ENCODE results near the gene ANKRD44.
"Not testable (repeated sequence)": the region's sequence is repeated elsewhere in the genome, so short reads cannot be mapped to it uniquely, and the experiment has no call there.

Gene ANKRD44

DNA sequence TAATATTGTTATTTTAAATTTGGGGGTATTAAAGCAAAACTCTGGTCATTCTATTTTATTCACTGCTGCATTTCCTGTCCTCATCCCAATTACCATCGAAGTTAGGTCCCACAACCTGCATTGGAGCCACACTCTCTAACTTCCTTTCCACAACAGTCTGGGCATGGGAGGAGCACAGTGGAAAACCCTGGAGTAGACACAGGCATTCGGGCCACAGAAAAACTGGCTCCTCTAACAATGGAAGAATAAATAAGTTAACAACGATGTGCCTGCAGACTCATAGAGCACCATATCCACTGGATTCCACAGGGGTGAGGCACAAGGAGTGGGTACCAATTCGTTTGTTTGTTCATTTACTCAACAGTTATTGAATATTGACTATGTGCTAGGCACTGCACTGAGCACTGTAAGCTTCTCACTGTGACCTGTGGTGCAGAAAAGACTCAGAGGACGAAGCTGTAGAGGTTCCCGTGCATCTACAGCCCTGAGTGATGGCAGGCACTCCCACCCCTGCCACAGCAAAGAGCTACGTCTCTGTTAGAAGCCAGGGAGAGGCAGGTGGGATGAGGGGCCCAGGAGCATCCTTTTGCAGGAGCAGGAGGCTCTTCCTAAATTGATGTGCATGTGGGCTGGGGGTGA, 229.9 kb downstream of the ANKRD44 start:
- DNase-seq (ENCODE audit: low read depth in 1 of 2, low spot score in 1 of 2), result no peak

DNA sequence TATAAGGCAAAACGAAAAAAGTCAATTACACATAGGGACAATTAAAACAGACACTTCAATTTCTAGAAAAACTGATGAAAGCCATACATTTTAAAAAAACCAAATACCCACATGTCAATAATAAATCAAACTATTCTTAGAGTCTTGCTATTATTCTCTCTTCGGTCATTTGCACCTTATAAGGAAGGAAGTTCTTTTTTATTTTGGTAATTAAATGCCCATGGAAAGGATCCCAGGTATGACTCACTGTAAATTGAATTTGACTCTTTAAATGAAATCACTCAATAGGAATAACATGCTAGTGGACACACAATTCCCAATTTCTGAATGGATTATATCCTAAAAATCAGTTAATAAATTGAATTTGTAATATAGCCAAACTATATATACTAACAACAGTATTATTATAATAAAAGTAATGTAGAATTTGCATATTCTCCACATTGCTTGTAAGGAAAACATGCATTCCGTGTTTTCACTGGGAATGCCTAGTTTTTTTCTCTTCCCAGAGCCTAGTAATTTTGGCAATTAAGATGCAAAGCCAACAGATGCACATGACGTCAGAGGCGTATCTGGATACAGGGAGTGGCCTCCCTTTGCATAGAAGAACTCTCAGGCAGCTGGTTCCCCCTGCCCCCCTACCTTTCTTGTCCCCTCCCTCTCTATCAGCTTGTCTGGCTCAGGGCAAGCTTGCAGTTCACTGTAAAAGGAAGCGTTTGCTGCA, 230.6 kb downstream of the ANKRD44 start:
- DNase-seq (ENCODE audit: low read depth in 1 of 2, low spot score in 1 of 2), result no peak

GRCh38 chr2:197079414-197079813, 231.2 kb downstream of the ANKRD44 start:
- DNase-seq (ENCODE audit: low read depth in 1 of 2, low spot score in 1 of 2), result no peak

DNA sequence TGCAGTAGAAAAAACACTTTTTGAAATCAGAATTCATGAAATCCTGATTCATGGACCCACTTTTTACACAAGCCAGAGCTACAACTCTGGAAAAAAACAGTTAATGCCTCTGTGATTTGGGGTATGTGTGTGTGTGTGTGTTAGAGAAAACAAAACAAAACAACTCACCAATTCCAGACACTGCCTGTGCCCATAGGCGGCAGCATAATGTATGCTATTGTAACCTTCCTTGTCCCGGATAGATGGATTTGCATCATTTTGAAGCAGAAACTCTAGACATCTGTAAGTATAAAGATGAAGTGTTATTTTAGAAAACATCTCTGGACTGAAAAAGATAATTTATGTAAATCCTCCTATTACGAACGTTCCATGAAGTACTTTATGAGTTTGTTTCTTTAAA, 232.0 kb downstream of the ANKRD44 start:
- DNase-seq (ENCODE audit: low read depth in 1 of 2, low spot score in 1 of 2), result no peak

DNA sequence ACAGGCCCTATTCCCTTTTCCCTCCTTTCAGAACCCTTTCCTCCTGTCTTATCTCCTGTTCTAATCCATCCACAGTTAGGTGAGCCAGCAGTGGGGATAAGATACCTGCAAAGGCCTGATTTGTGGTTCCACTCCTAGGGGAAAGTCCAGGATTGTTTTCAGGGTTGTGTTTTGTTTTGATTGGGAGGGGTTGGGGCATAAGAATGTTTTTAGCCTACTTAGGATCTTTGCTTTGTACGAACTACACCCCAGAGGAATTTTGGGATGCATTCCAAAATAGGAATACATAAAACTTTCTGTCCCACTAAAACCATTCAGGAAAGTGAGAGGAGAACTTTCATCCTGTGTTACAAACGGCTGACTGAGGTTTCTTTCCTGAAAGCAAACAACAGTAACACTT, 233.2 kb downstream of the ANKRD44 start:
- DNase-seq (ENCODE audit: low read depth in 1 of 2, low spot score in 1 of 2), result no peak

GRCh38 chr2:197076652-197077051, 233.9 kb downstream of the ANKRD44 start:
- no peak for DNase-seq (ENCODE audit: low read depth in 1 of 2, low spot score in 1 of 2)

DNA sequence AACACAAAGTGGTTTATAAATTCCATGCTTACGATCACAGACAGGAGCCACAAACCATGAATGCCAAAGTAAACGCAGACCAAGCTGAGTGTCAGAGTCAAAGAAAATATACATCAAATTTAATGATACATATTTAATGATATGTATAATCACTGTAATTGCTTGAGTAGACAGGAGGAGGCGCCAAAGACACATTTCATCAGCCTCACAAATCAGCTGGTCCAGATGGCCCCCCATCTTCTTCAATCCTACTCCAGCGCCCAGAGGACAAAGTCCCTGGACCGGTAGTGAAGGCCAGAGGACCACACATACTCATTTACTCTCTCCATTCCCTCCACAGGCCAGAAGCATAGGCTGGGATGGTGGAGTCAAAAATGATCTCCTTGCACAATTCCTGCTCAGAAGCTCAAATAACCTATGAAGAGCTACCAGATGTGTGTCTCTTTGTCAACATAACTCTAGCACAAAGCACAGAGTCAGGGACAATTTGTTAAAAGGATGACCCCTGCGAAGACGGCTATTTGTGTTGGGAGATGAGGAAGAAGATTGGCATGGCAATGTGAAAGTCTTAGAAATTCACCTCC, 234.7 kb downstream of the ANKRD44 start:
- DNase-seq (ENCODE audit: low read depth in 1 of 2, low spot score in 1 of 2), result no peak

DNA sequence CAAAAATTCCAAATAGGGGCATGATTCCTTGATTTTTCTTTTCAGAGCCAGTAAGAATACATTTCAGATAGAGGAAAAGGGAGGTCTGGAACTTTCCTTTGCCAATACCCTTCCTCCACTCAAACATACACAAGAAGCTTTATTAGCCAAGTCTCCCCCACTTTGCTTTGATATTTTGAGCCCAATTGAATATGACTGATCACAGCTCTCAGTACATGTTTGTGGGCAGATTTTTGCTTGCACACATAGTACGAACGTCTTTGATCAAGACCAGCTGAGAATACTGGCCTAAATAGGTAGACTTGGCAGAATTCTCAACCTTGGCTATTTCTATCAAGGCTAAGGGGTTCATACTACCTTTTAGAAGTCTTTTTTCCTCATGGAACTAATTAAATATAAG, 235.3 kb downstream of the ANKRD44 start:
- no peak for DNase-seq (ENCODE audit: low read depth in 1 of 2, low spot score in 1 of 2)

DNA sequence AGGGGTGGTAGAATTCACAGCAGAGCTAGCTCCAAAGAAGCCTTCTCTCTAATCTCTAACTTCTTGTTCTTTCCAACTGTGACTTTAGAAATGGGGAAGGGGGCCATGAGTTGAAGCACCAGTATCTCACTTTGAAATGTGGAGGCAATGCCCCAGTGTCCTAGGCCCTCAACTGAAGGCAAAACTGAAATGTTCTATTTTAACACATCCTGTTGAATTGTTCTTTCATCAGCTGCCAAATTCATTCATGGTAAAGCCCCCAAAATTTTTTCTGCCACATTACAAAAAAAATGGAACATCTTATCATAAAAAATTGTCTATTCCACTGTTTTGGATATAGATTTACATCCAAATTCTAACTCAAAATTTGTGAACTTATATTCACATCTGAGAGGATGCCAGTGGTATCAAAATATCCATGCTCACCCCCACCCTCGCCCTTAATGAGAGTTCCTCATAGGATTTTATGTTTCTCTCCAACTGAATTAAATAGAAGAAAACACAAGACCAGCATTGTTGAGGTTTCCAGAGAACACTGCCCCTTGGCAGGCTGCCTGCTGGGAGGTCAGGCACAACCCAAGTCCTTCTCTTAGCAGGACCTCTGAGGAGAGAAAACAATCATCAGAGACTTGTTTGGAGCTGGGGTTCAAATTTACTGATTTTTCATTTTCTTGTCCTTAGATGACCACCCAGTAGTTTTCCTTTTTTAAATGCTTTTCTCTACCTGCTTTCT, 236.7 kb downstream of the ANKRD44 start:
- DNase-seq (ENCODE audit: low read depth in 1 of 2, low spot score in 1 of 2), result no peak

DNA sequence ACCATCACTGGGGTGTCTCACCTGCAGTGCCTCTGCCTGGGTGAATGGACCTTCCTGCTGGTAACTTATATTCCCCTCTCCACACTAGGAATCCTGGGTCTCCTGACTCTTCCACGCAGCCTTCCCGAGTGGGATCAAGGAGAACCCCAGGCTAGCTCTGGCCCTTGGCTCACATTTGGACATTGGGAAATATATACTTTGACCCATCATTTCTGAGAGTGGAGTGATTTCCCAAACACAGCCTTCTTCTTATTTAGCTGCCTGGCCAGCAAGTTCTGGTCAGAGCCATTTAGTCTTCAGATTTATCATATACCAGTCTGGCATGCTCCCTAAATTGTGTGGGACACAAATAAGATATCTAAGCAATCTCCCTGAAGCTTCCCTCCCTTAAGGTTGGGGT, 237.3 kb downstream of the ANKRD44 start:
- DNase-seq (ENCODE audit: low read depth in 1 of 2, low spot score in 1 of 2), result no peak

DNA sequence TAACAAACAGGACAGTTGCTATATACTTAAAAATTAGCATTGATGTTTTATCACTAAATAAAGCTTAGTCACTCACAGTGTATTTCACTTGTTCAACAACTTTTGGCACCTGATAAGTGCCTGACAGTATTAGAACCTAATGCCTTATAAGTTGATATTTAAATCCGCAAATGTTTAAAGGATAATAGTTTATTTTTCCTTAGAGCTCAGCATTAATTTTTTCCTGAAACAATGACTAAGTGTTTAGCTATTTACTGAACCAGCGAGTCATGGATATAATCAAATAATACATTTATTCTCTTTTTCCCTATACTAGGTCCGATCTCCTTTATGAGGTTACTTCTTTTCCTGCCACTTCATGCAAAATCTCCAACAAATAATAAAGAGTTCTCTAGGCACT, 238.0 kb downstream of the ANKRD44 start:
- no peak for DNase-seq (ENCODE audit: low read depth in 1 of 2, low spot score in 1 of 2)

GRCh38 chr2:197071790-197072436, 238.7 kb downstream of the ANKRD44 start:
- no peak for DNase-seq (ENCODE audit: low read depth in 1 of 2, low spot score in 1 of 2)

GRCh38 chr2:197071213-197071612, 239.4 kb downstream of the ANKRD44 start:
- no peak for DNase-seq (ENCODE audit: low read depth in 1 of 2, low spot score in 1 of 2)

- DNase-seq (ENCODE audit: low read depth in 1 of 2, low spot score in 1 of 2), result no peak
These were observed 240.6 kb downstream of the ANKRD44 start for GRCh38 chr2:197069958-197070357.

DNA sequence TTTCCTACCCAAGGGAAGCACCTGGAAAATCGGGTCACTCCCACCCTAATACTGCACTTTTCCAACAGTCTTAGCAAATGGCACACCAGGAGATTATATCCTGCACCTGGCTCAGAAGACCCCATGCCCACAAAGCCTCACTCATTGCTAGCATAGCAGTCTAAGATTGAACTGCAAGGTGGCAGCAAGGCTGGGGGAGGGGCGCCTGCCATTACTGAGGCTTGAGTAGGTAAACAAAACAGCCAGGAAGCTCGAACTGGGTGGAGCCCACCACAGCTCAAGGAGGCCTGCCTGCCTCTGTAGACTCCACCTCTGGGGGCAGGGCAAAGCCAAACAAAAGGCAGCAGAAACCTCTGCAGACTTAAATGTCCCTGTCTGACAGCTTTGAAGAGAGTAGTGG, 248.0 kb downstream of the ANKRD44 start:
- not testable (repeated sequence) for DNase-seq (ENCODE audit: low read depth in 1 of 2, low spot score in 1 of 2)

GRCh38 chr2:197059477-197059876, 251.1 kb downstream of the ANKRD44 start:
- no peak for DNase-seq (ENCODE audit: low read depth in 1 of 2, low spot score in 1 of 2)

DNA sequence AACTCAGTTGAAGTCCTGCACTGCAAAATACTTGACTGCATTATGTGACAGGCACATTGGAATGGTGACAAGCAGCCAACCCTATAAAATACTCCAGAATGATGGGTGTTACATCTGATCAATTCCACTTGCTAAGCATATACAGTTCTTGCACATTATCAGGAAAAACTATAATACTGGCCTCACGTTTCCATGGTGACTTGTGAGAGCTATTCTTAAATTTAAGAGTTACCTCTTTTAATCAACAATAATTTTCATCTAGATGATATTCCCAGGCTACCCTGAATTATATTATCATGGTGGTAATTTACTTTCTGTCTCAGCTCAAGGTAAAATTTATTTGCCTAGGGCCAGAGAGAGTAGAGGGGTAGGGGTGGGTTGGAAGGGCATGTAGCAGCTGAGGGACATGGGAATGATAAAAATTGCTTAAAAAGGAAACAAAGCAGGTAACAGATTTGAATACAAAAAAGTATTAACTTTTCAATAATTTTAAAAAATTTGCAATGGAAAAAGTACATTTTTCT, 251.7 kb downstream of the ANKRD44 start:
- DNase-seq (ENCODE audit: low read depth in 1 of 2, low spot score in 1 of 2), result no peak

- DNase-seq (ENCODE audit: low read depth in 1 of 2, low spot score in 1 of 2), result no peak
These were observed 252.6 kb downstream of the ANKRD44 start for GRCh38 chr2:197057959-197058358.

- DNase-seq (ENCODE audit: low read depth in 1 of 2, low spot score in 1 of 2), result no peak
These were observed 255.5 kb downstream of the ANKRD44 start for GRCh38 chr2:197055045-197055444.

- DNase-seq (ENCODE audit: low read depth in 1 of 2, low spot score in 1 of 2), result no peak
These were observed 256.1 kb downstream of the ANKRD44 start for GRCh38 chr2:197054437-197054836.

- DNase-seq (ENCODE audit: low read depth in 1 of 2, low spot score in 1 of 2), result no peak
These were observed 258.2 kb downstream of the ANKRD44 start for GRCh38 chr2:197052356-197052755.
